GM21390 (cell line): ENCODE results near the gene PGA5.

Source experiments
- ATAC-seq: cut with Tn5 transposase; IDR thresholded peaks from one replicate; pipeline ENCODE4 v1.9.1; 2021; ENCODE audit not compliant: unreplicated experiment

Gene PGA5

GRCh38 chr11:61266602-61267001 lies 25.6 kb downstream of the PGA5 start:
- no peak for ATAC-seq

- no peak for ATAC-seq
Measured at GRCh38 chr11:61267437-61267841, 26.5 kb downstream of the PGA5 start.

GRCh38 chr11:61268588-61269250 lies 27.7 kb downstream of the PGA5 start:
- no peak for ATAC-seq

- no peak for ATAC-seq
Measured at GRCh38 chr11:61270354-61271076, 29.5 kb downstream of the PGA5 start.

GRCh38 chr11:61272731-61273130 lies 31.8 kb downstream of the PGA5 start:
- ATAC-seq = no peak

GRCh38 chr11:61273178-61274078 lies 32.5 kb downstream of the PGA5 start:
- ATAC-seq = no peak

- no peak for ATAC-seq
Measured at GRCh38 chr11:61274084-61274483, 33.1 kb downstream of the PGA5 start.

- ATAC-seq = no peak
Measured at GRCh38 chr11:61275191-61275590, 34.2 kb downstream of the PGA5 start.

- no peak for ATAC-seq
Measured at GRCh38 chr11:61277186-61278000, 36.4 kb downstream of the PGA5 start.

- no peak for ATAC-seq
Measured at GRCh38 chr11:61278001-61278470, 37.1 kb downstream of the PGA5 start.

GRCh38 chr11:61279934-61280659 lies 39.1 kb downstream of the PGA5 start:
- no peak for ATAC-seq

GRCh38 chr11:61280883-61281580 lies 40.1 kb downstream of the PGA5 start:
- no peak for ATAC-seq

GRCh38 chr11:61281581-61282250 lies 40.7 kb downstream of the PGA5 start:
- no peak for ATAC-seq

GRCh38 chr11:61283613-61284012 lies 42.6 kb downstream of the PGA5 start:
- no peak for ATAC-seq

GRCh38 chr11:61287338-61287977 lies 46.5 kb downstream of the PGA5 start:
- ATAC-seq = no peak

- ATAC-seq = no peak
Measured at GRCh38 chr11:61290905-61291690, 50.1 kb downstream of the PGA5 start.

GRCh38 chr11:61292356-61292755 lies 51.4 kb downstream of the PGA5 start:
- ATAC-seq = no peak
